ENCODE measurements around the gene SPATC1L.
"Not testable (repeated sequence)": the region's sequence is repeated elsewhere in the genome, so short reads cannot be mapped to it uniquely, and the experiment has no call there.

SPATC1L gene

GRCh38 chr21:46182548-46183336 is 1.5 kb downstream of the SPATC1L start:
- no peak for DNase-seq

GRCh38 chr21:46181953-46182547 is 2.2 kb downstream of the SPATC1L start:
- DNase-seq: no peak

GRCh38 chr21:46181436-46181835 is 2.8 kb downstream of the SPATC1L start:
- no peak for DNase-seq

GRCh38 chr21:46180778-46181391 is 3.4 kb downstream of the SPATC1L start:
- DNase-seq: no peak

- DNase-seq: no peak
These were observed 4.1 kb downstream of the SPATC1L start for GRCh38 chr21:46180079-46180722.

GRCh38 chr21:46179708-46180078 is 4.6 kb downstream of the SPATC1L start:
- DNase-seq: no peak

- DNase-seq: no peak
These were observed 5.3 kb downstream of the SPATC1L start for GRCh38 chr21:46178961-46179360.

GRCh38 chr21:46176443-46177129 is 7.7 kb downstream of the SPATC1L start:
- not testable (repeated sequence) for DNase-seq

- no peak for DNase-seq
These were observed 10.7 kb downstream of the SPATC1L start for GRCh38 chr21:46173573-46173972.

- DNase-seq: no peak
These were observed 11.3 kb downstream of the SPATC1L start for GRCh38 chr21:46172863-46173528.

GRCh38 chr21:46171996-46172862 is 12.0 kb downstream of the SPATC1L start:
- no peak for DNase-seq

GRCh38 chr21:46171585-46171984 is 12.7 kb downstream of the SPATC1L start:
- DNase-seq: no peak

GRCh38 chr21:46170436-46171193 is 13.6 kb downstream of the SPATC1L start:
- DNase-seq: not testable (repeated sequence)

GRCh38 chr21:46168659-46169386 is 15.4 kb downstream of the SPATC1L start:
- no peak for DNase-seq

- DNase-seq: no peak
These were observed 16.0 kb downstream of the SPATC1L start for GRCh38 chr21:46168238-46168637.

- DNase-seq: no peak
These were observed 19.2 kb downstream of the SPATC1L start for GRCh38 chr21:46165098-46165497.

GRCh38 chr21:46163380-46163779 is 20.9 kb downstream of the SPATC1L start:
- DNase-seq: no peak

- DNase-seq: no peak
These were observed 22.3 kb downstream of the SPATC1L start for GRCh38 chr21:46161633-46162592.

Measured in activated CD4-positive, alpha-beta T cell treated with anti-CD3 and anti-CD28 coated beads for 48 hours (primary cell).